Activated naive CD4-positive, alpha-beta T cell treated with anti-CD3 and anti-CD28 coated beads for 36 hours (primary cell): ENCODE data around the gene MPIG6B. TPM values are rescaled to one million over a fixed set of nuclear protein-coding genes. Genes with fewer than 3 reads are reported as not detected.
A peak's percentile ranks its signal among the peaks of the same experiment; 100 is the strongest.
"Not testable (repeated sequence)": the region's sequence is repeated elsewhere in the genome, so short reads cannot be mapped to it uniquely, and the experiment has no call there.

Source experiments
- CTCF ChIA-PET: fragments of 350-600 bp; sonication (Branson Sonifier 250); formaldehyde crosslinking; loops from one replicate; lab custom pipeline; 2021; ENCODE audit warnings: antibody characterized with exemption; lab: Charles Lee
- DNase-seq: peaks from one replicate; pipeline ENCODE4 v3.0.0-alpha.2; 2020
- H3K27ac Mint-ChIP-seq: one replicate; pipeline ENCODE4 v1.8.0; 2021; ENCODE audit warnings: mild to moderate bottlenecking, mixed read lengths
- H3K27me3 Mint-ChIP-seq: one replicate; pipeline ENCODE4 v1.8.0; 2021; ENCODE audit warnings: low read depth, mixed read lengths
- H3K36me3 Mint-ChIP-seq: one replicate; pipeline ENCODE4 v1.8.0; 2021; ENCODE audit warnings: low read depth, mixed read lengths
- H3K4me1 Mint-ChIP-seq: one replicate; pipeline ENCODE4 v1.8.0; 2021; ENCODE audit warnings: low read depth, mixed read lengths
- H3K4me3 Mint-ChIP-seq: one replicate; pipeline ENCODE4 v1.8.0; 2021; ENCODE audit warnings: mild to moderate bottlenecking, moderate library complexity, mixed read lengths
- H3K9me3 Mint-ChIP-seq: one replicate; pipeline ENCODE4 v1.8.0; 2021; ENCODE audit warnings: mixed read lengths
- intact Hi-C: fragments of 100-400 bp; cut with micrococcal nuclease; formaldehyde crosslinking; loops from one replicate; pipeline ENCODE4 v1.15.1; 2023
- total RNA-seq, 2 experiments: library from RNA; stranded (reverse); gene quantifications; one replicate each; pipeline ENCODE4 v1.2.3, GENCODE V29; 2021

MPIG6B gene
- total RNA-seq, 2 experiments from 2014 or later: 0.49 TPM; not detected in 1

DNA sequence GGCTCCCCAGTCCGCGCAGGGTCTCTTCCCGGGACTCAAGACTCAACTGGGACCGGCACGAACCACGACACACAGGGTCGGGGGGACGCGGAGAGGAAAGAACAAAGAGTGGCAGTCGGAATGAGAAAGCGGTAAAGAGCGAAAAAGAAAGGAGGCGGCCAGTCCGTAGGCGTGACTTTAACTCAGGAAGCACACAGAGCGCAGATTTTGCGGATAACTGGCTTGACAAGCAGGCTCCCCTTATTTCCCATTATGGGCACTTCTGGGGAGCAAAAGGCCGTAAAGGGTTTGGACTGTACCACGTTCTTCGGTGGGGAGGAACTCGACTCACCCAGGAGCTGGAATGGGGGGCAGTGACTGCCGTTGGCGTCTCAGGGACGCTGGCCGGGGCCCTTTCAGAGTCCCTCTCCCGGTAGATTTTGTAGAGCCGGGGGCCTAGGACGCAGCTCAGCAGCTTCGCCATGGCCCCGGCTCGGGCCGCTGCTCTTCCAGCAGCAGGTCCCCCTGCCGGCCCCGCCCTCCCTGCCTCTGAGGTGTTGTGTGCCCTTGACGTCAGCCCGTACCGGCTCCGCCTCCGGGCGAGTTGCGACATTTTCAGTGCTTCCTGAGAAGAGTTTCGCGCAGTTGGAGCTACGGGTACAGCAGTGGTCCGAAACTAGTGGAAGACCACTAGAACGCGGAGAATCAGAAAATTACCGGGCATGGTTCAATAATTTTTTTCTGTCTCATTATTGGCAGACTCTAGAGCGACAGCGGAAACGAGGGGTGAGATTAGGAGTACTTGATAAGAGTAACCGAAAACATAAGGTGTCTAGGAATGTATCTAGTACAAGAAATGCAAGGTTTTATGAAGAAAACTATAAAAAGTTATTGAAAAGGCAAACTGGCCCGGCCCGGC, 20.1 kb upstream of the MPIG6B start, which contains the start of gene ABHD16A:
TSS of gene ABHD16A (minus strand) at position 506 of the 898 bp plus-strand sequence. CDS start at position 463, 43 bp downstream.
- Mint-ChIP-seq H3K9me3 (no peaks in the 10 kb centered on the region), H3K36me3 (peaks cover 5% of the 10 kb centered on the region), H3K4me1 (peaks cover 21% of the 10 kb centered on the region), H3K4me3 (peak within 1 kb of the TSS; percentile 99), H3K27ac (peak within 1 kb of the TSS; percentile 97), H3K27me3 (no peaks in the 10 kb centered on the region)
- CTCF ChIA-PET: interaction anchor here (0.8 to 1.1 kb wide), 4 partner anchors 22 to 127 kb away, joined by 3 to 5 read pairs (median 4); partner anchors contain the start of gene LY6G5C
- DNase-seq: peak; percentile 99
- intact Hi-C loops: loop anchor here (1.0 kb wide), 9 partner anchors 35 to 475 kb away; partner anchors contain the start of genes ATF6B, BAG6, NFKBIL1 and PRRC2A

DNA sequence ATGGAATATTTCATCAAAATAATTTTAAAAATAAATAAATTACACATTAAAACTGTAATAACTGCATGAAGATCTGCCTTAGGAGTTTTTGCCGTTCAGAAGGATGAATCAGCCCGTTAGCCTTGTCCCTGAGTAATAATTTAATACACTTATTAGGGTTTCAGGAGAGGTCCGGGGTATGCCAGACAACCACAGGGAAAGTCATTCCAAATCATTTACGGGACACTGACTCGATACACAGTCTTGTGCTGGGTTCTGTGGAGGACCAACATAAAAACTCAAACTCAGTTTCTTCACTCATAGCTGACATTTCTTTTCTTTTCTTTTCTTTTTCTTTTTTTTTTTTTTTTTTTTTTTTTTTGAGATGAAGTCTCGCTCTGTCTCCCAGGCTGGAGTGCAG, 17.2 kb upstream of the MPIG6B start:
- no peaks in the 10 kb centered on the region for H3K27me3 Mint-ChIP-seq
- CTCF ChIA-PET: interaction anchor here (1.1 kb wide), 1 partner anchor 33 kb away, joined by 3 read pairs; no protein-coding TSS in a partner anchor
- no peak for DNase-seq
- intact Hi-C loops: no loop called here
- peaks cover 5% of the 10 kb centered on the region for H3K36me3 Mint-ChIP-seq
- H3K4me1 Mint-ChIP-seq: peaks cover 18% of the 10 kb centered on the region
- no peak overlapping the region for H3K4me3 Mint-ChIP-seq
- no peaks in the 10 kb centered on the region for H3K9me3 Mint-ChIP-seq
- no peak overlapping the region for H3K27ac Mint-ChIP-seq

DNA sequence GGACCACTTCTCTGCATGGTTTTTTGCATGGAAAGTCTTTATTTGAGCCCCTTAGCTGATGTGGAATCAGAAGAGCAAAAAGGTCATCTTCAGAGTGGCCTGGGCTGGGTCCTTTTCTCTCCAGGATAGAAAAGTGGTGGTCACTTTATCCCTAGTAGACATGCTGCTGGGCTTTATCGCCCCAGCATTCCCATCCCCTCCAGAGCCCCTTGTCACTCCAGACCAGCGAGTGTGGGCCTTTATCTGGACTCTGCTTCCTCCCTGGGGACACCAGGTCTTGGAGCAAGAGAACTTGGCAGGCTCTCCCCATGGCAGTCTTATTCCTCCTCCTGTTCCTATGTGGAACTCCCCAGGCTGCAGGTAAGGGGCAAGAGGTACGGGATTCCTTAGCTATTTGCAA, 16.6 kb upstream of the MPIG6B start, which contains the start of gene LY6G6F:
TSS of gene LY6G6F (plus strand) at position 268 of the 400 bp plus-strand sequence. CDS start at position 309, 41 bp downstream.
- no peak within 1 kb of the TSS for H3K4me3 Mint-ChIP-seq
- no peak within 1 kb of the TSS for H3K27ac Mint-ChIP-seq
- intact Hi-C loops: no loop called here
- peaks cover 5% of the 10 kb centered on the region for H3K36me3 Mint-ChIP-seq
- H3K4me1 Mint-ChIP-seq: peaks cover 16% of the 10 kb centered on the region
- DNase-seq: no peak
- no peaks in the 10 kb centered on the region for H3K27me3 Mint-ChIP-seq
- CTCF ChIA-PET: interaction anchor here (1.1 kb wide), 1 partner anchor 32 kb away, joined by 3 read pairs; no protein-coding TSS in a partner anchor
- no peaks in the 10 kb centered on the region for H3K9me3 Mint-ChIP-seq

DNA sequence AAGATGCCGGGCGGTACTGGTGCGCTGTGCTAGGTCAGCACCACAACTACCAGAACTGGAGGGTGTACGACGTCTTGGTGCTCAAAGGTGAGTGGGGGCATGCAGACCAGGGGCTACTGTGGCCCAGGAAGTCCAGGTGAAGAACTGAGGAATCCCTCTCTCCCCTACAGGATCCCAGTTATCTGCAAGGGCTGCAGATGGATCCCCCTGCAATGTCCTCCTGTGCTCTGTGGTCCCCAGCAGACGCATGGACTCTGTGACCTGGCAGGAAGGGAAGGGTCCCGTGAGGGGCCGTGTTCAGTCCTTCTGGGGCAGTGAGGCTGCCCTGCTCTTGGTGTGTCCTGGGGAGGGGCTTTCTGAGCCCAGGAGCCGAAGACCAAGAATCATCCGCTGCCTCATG, 15.5 kb upstream of the MPIG6B start:
- H3K36me3 Mint-ChIP-seq: no peaks in the 10 kb centered on the region
- no peak for DNase-seq
- CTCF ChIA-PET: no interaction called here
- no peak overlapping the region for H3K4me3 Mint-ChIP-seq
- H3K9me3 Mint-ChIP-seq: no peaks in the 10 kb centered on the region
- H3K27ac Mint-ChIP-seq: no peak overlapping the region
- no peaks in the 10 kb centered on the region for H3K27me3 Mint-ChIP-seq
- intact Hi-C loops: no loop called here
- H3K4me1 Mint-ChIP-seq: peaks cover 8% of the 10 kb centered on the region

DNA sequence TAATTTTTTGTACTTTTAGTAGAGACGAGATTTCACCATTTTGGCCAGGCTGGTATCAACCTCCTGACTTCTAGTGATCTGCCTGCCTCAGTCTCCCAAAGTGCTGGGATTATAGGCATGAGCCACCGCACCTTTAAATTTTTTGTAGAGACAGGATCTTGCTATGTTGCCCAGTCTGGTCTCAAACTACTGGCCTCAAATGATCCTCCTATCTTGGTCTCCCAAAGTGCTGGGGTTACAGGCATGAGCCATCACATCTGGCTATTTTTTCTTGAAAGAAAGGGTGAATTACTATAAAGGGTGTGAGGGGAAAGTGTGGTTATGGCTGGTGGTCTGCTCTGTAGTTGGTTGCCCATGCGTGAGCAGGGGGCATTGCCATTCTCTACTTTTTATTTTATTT, 14.9 kb upstream of the MPIG6B start:
- Mint-ChIP-seq H3K4me1 (peaks cover 8% of the 10 kb centered on the region), H3K4me3 (no peak overlapping the region), H3K27ac (no peak overlapping the region), H3K9me3 (no peaks in the 10 kb centered on the region), H3K36me3 (no peaks in the 10 kb centered on the region), H3K27me3 (no peaks in the 10 kb centered on the region)
- intact Hi-C loops: no loop called here
- CTCF ChIA-PET: no interaction called here
- no peak for DNase-seq

DNA sequence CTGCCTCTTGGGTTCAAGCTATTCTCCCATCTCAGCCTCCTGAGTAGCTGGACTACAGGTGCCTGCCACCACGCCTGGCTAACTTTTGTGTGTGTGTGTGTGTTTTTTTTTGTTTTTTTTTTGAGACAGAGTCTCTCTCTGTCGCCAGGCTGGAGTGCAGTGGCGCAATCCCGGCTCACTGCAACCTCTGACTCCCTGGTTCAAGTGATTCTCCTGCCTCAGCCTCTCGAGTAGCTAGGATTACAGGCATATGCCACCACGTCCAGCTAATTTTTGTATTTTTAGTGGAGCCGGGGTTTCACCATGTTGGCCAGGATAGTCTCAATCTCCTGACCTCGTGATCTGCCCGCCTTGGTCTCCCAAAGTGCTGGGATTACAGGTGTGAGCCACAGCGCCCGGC, 14.0 kb upstream of the MPIG6B start:
- DNase-seq, intact Hi-C loops, H3K4me3 Mint-ChIP-seq, H3K9me3 Mint-ChIP-seq, H3K36me3 Mint-ChIP-seq, H3K27ac Mint-ChIP-seq, H3K4me1 Mint-ChIP-seq, H3K27me3 Mint-ChIP-seq: not testable (repeated sequence)
- CTCF ChIA-PET: interaction anchor here (0.6 kb wide), 1 partner anchor 243 kb away, joined by 3 read pairs; no protein-coding TSS in a partner anchor

DNA sequence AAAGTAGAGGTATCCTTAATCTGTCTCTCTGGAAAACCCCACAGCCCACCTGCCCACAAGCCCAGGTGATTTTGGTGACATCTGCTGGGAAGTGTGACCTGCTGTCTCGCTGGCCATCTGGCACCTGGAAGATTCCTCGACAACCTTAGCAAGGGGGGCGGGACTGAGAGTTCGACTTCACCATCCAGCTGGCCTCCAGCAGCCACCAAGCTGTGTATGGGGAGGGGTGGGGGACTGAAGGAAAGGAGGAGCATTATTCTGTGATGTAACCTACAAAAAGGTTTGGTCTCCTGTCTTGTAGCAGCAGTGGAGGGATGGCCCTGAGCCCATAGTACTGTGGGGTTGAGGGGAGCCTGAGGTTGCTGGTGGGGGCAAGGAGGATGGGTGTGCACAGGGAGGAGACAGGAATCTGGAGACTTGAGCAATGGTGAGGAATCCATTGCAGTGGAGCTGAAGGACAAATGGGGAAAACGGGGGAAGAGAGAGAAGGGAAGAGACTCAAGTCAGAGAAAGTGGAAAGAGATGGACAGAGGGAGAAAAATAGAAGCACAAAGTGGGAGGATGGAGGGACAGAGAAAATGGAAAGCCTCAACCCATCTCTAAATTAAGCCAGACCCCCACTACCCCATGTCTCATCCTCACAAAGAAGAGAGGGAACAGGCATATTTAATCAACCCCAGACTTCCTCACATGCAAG, 12.5 kb upstream of the MPIG6B start:
- DNase-seq: no peak
- CTCF ChIA-PET: interaction anchor here (0.6 to 1.1 kb wide), 4 partner anchors 19 to 1653 kb away, joined by 3 to 4 read pairs (median 3); no protein-coding TSS in a partner anchor
- intact Hi-C loops: no loop called here
- Mint-ChIP-seq H3K36me3 (no peaks in the 10 kb centered on the region), H3K27me3 (no peaks in the 10 kb centered on the region), H3K4me1 (peaks cover 8% of the 10 kb centered on the region), H3K27ac (no peak overlapping the region), H3K9me3 (no peaks in the 10 kb centered on the region), H3K4me3 (no peak overlapping the region)

DNA sequence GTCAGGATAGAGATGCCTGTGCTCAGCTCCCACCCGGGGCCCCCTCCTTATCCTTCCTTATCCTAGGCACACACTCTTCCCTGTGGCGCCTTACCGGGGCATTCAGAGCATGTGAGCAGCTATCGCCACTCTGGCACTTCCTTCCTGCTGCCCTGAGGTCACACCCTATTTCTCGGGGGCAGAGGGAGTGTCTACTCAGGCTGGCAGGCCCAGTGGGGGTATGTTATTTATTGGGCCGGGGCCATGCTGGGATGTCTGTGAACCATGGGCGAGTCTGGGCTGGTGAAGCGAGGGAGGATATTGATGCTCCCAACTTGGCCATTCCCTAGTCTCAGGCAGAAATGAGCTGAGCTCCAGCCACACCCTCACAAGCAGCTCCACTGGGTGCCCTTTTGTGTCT, 11.9 kb upstream of the MPIG6B start:
- no peak overlapping the region for H3K27ac Mint-ChIP-seq

DNA sequence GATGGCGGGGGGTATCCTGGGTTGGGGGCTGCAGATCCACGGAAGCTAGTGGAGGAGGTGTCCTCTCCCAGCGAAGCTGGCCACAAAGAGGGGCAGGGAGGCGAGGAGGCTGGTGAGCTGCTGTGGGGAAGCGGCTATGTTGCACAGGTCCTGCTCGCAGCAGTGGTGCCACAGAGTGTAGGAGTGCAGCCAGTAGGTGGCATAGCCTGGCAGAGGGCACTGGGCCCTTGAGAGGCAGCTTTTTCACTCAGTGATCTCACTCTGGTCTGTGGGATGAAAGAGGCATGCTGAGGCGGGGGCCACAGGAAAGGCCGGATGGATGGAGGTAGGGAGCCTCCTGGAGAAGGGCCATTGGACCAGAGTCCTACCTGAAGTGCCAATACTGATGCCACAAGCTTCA, 10.9 kb upstream of the MPIG6B start:
- H3K36me3 Mint-ChIP-seq: no peaks in the 10 kb centered on the region
- no peak overlapping the region for H3K4me3 Mint-ChIP-seq
- intact Hi-C loops: no loop called here
- no peaks in the 10 kb centered on the region for H3K9me3 Mint-ChIP-seq
- DNase-seq: peak; percentile 20
- H3K27me3 Mint-ChIP-seq: no peaks in the 10 kb centered on the region
- H3K27ac Mint-ChIP-seq: no peak overlapping the region
- peaks cover 8% of the 10 kb centered on the region for H3K4me1 Mint-ChIP-seq
- CTCF ChIA-PET: interaction anchor here (0.6 to 0.9 kb wide), 3 partner anchors 163 to 204 kb away, joined by 3 to 4 read pairs (median 3); no protein-coding TSS in a partner anchor

More for the DNA sequence above, 11.9 kb upstream of the MPIG6B start:
- Mint-ChIP-seq H3K36me3 (no peaks in the 10 kb centered on the region), H3K27me3 (no peaks in the 10 kb centered on the region), H3K9me3 (no peaks in the 10 kb centered on the region), H3K4me3 (no peak overlapping the region), H3K4me1 (peaks cover 8% of the 10 kb centered on the region)
- intact Hi-C loops: no loop called here
- CTCF ChIA-PET: interaction anchor here (0.6 to 1.1 kb wide), 4 partner anchors 20 to 172 kb away, joined by 3 to 4 read pairs (median 3); no protein-coding TSS in a partner anchor
- DNase-seq: no peak

DNA sequence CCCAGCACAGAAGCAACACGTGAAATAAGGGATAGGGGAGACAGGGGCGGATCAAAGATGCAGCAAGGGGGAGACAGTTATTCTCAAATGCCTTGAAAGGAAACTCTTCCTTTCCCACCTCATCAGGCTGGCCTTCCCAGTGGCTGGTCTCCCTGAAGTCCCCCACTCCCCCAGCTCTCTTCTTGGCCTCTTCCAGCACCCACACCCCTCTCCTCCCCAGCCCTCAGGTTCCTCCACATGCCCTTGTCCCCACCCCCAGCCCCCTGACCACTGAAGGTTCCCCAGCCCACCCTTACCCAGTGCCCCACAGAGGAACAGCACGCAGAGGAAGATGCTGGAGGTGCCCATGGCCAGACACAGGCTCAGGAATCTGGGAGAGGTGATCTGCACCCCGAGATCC, 9.7 kb upstream of the MPIG6B start:
- peaks cover 8% of the 10 kb centered on the region for H3K4me1 Mint-ChIP-seq
- no peak overlapping the region for H3K4me3 Mint-ChIP-seq
- CTCF ChIA-PET: interaction anchor here (0.9 to 1.2 kb wide), 3 partner anchors 25 to 115 kb away, joined by 3 to 4 read pairs (median 3); no protein-coding TSS in a partner anchor
- H3K27ac Mint-ChIP-seq: no peak overlapping the region
- H3K36me3 Mint-ChIP-seq: no peaks in the 10 kb centered on the region
- no peak for DNase-seq
- intact Hi-C loops: no loop called here
- no peaks in the 10 kb centered on the region for H3K27me3 Mint-ChIP-seq
- H3K9me3 Mint-ChIP-seq: no peaks in the 10 kb centered on the region

DNA sequence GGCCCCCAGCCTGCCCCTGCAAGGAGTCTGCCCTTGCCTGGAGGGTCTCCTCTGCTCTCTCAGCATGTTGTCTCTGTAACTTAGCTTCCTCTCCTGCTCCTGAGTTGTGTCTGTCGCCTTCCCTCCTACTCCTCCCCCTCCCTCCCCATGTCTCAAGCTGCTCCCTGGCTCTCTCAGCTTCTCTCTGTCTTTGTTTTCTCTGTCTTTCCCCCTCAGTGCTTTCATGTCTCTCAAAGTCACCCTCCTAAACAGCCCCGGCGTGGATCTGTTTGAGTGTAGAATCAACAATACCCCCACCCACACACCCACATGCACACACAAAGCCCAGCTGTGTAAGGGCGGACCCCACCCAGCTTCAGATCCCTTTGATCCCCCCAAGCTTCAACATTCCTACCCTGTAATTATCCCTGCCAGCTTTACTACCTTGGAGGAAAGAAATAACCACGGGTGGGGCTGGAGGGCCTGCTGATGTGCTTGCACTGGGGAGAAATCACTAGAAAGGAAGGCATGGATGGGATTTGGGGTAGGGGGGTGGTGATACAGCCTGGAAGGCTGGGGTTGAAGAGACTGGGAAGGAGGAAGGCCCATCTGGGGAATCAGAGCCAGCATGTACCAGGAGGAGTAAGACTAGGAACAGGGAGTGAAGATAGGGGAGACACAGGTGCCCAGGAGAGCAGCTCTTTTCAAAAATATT, 9.0 kb upstream of the MPIG6B start:
- no peaks in the 10 kb centered on the region for H3K27me3 Mint-ChIP-seq
- no peaks in the 10 kb centered on the region for H3K9me3 Mint-ChIP-seq
- no peak overlapping the region for H3K27ac Mint-ChIP-seq
- no peak for DNase-seq
- no peak overlapping the region for H3K4me3 Mint-ChIP-seq
- peaks cover 8% of the 10 kb centered on the region for H3K4me1 Mint-ChIP-seq
- CTCF ChIA-PET: interaction anchor here (0.6 to 2.7 kb wide), 7 partner anchors 17 to 241 kb away, joined by 3 to 12 read pairs (median 3); no protein-coding TSS in a partner anchor
- no peaks in the 10 kb centered on the region for H3K36me3 Mint-ChIP-seq
- intact Hi-C loops: no loop called here
